GM12892 (cell line): ENCODE results near the gene KCTD3.

Source experiments
- POLR2A ChIP-seq: IDR thresholded peaks from 2 replicates; pipeline ENCODE4 v1.6.1; 2011; ENCODE audit warnings: low read depth, low read length, control low read depth
- POLR2AphosphoS5 ChIP-seq: IDR thresholded peaks from 2 replicates; pipeline ENCODE4 v1.6.1; 2011; ENCODE audit warnings: low read depth, low read length, control low read depth
- TAF1 ChIP-seq: IDR thresholded peaks from 2 replicates; pipeline ENCODE4 v1.6.1; 2011; ENCODE audit warnings: low read depth, mild to moderate bottlenecking, control low read depth, low read length, borderline replicate concordance

DNA sequence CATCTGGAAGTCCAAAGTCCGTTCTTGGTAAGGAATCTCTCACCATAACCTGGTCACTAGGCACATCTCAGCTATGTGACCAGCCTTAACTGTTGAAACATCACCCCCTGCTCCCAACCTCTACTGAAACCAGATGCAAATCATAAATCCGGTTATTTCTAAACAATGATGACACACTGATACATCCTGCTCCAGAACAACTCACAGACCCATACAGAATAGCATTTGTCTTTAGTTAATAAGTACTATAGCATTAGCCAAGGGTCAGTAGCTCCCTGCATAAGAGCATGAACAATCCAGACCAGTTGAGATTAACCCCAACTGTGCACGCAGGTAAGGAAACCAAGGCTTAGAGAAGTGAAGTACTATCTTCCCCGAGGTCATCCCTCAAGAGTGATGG, 38.0 kb upstream of the KCTD3 start:
- no peak for TF ChIP-seq POLR2AphosphoS5
- no peak for TF ChIP-seq POLR2A
- no peak for TF ChIP-seq TAF1
